Stimulated activated CD8-positive, alpha-beta memory T cell treated with anti-CD3 and anti-CD28 coated beads, Interleukin-4, amount 100 ng/mL, for 24 hours (primary cell): ENCODE data around the gene NT5DC4.

Source experiments
- DNase-seq: peaks from one replicate; pipeline ENCODE4 v3.0.0-alpha.2; 2020; ENCODE audit warnings: low read depth

The NT5DC4 gene

DNA sequence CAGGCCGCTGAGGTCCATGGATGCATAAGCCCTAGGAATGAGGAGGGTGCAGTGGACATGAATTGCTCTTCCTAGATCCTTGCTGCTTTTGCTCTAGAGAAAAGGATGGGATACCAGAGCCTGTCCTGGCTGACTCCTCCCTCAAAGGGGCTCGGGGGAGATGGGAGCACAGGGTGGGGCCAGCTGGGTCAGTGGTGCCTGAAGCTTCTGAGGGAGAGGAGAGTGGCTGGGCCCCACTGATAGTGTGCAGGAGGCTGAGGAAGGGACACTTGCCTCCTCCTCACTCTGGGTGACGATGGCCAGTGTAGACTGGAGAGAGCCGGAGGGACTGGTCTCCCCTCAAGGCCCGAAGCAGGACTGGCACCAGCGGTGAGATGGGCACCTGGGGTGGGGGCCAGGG lies at the start of gene NT5DC4:
NT5DC4 (plus strand) TSS at position 236 of the 400 bp plus-strand sequence; CDS start at position 296, 60 bp downstream.
- no peak for DNase-seq

DNA sequence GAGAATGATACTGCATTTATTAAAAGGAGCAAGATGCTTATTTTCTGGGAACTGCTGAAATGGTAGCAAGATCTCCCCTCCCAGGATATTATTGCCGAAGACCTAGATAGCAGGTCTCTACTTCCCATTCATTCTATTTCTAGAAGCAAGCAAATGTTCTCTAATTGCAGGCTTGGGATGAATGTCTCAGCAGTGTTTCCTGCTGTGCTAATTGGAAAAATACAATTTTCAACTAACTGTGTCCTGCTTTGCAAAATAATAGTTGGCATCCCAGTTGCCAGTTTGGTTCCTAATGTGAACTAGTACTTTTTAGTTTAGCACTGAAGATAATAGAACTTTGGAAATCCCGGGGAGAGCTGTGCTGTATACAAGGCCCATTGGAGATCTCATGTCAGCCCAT lies 49.0 kb upstream of the NT5DC4 start:
- DNase-seq, result no peak

DNA sequence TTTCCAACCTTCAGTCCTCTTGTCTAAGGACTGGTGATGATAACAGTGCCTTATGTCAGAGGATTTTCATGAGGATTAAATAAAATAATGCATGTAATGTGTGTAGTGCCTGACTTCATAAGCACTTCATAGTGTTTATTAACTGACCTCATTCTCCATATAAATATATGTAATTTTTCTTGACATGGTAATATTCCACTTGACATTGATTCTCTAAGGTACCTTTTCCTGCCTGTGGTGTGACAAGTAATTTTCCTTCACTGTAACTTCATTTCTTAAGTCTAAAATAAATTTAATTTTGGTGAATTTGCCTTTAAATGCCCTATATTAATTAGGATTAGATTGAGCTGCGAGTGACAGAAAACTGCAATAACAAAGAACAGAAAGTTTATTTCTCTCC lies 47.8 kb upstream of the NT5DC4 start:
- DNase-seq, result no peak

DNA sequence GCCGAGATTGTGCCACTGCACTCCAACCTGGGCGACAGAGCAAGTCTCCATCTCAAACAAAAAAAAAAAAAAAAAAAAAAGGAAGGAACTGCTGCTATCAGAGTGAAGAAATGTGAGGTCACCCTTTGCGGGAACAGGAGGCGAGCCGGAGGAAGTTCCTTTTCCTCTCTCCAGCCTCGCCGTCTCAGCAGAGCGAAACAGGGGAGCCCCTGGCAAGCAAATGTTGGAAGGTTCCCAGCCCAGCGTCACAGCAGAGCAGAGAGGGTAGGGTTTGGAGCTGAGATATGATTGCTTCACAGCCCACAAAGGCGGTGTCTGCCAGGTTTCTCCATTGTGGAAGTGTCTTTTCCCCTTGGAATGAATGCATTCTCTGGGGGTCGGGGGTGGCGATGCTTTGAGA lies 46.6 kb upstream of the NT5DC4 start:
- DNase-seq, result no peak

DNA sequence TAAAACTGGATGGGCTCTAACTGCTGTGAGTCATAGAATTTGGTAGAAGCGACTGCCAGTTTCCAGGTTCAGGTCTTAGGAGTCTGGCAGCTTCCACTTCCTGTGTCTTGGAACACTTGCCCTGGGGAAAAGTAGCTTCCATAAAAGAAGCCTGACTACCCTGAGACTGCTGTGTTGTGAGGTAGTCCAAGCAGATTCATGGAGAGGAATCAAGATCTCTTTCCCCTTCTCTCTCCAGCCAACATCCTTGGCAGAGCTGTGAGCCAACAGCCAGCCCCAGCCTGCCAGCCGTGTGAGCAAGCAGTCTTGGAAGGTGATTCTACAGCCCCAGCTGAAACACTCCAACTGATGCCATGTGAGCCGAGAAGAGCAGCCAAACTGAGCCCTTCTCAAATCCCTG lies 41.3 kb upstream of the NT5DC4 start:
- DNase-seq, result no peak

DNA sequence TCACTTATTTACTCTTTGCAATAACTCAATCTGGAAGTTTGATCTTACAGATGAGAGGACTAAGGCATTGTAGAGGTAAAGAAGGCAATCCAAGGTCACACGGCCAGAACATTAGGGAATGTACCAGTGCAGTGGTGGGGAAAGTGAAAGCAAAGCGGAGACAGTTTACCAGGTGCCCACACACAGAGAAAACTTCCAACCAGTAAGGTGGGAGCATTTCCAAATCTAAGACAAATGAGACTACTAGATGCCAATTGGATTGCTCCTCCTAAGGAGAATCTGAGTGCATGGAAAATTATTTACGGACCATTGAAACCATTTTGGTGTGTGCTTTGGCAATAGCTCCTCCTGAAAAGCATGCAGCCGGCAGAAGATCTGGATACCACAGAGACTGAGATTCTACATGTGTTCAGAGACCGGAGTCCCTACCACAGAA lies 40.1 kb upstream of the NT5DC4 start:
- no peak for DNase-seq

DNA sequence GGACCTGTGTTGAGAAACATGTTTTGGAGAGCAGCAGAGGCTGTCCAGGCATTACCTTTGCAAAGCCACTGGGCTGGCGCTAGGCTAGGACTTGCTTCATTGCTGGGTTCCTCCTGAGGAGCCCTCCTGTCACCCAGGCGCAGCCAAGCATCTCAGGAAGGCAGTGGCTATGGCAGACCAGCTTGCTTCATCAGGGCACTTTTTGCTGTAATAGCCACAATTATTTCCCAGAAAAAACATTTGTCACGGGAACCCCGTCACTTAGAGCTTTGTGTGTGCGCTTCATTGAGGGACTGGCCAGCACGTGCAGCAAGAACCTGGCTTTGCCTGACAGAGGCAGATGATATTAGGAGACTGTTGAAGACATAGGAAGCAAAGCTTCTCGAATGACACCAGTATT lies 38.7 kb upstream of the NT5DC4 start:
- DNase-seq, result no peak

DNA sequence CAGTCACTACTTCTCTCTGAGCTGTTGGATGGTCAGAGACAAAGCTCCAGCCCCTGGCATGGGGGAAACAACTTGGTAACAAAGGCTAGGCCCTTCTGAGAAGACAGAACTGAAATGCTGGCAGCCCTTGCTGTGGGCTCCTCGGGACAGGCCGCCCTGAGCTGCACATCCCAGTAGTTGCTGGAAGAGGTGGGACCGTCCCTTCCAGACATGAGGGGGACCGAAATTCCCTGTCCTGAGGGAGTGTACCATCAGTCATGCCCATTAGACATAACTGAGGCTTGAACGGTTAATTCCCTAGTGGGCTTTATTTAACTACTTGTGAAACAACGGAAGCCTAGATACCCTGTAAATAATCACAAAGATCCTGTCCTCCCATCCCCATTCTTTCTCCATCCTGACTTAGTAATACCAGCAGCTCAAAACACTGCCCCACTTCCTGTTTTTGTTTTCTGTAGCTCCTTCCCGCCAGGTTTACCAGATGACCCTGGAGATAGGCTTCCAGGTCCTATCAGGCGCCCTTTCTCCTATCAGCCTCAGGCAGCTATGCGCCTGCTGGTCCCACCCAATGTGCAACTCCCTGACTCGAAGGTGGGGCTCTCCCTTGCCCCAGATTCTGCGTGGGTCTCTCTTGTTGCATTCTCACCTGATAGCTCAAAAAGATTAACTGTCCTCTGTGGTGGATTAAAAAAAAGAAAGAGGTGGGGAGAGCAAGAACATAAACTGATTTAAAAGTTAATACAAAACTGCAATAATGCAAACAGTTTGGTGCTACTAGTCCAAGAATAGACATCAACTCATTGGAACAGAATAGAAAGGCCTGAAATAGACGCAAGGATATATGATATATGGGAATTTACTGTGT lies 37.0 kb upstream of the NT5DC4 start:
- no peak for DNase-seq

DNA sequence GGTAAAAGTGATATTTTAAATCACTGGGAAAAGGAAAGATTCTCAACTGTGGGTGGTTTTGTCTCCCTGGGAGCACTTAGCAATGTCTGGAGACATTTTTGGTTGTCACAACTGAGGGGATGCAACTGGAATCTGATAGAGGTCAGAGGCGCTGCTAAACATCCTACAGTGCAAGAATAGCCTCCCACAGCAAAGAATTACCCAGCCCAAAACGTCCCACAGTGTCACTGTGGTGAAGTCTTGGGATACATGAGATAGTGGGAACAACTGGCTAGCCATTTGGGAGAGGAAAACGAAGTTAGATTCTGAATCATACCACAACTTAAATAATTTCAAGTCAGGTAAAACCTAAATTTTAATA lies 36.4 kb upstream of the NT5DC4 start:
- DNase-seq, result no peak

DNA sequence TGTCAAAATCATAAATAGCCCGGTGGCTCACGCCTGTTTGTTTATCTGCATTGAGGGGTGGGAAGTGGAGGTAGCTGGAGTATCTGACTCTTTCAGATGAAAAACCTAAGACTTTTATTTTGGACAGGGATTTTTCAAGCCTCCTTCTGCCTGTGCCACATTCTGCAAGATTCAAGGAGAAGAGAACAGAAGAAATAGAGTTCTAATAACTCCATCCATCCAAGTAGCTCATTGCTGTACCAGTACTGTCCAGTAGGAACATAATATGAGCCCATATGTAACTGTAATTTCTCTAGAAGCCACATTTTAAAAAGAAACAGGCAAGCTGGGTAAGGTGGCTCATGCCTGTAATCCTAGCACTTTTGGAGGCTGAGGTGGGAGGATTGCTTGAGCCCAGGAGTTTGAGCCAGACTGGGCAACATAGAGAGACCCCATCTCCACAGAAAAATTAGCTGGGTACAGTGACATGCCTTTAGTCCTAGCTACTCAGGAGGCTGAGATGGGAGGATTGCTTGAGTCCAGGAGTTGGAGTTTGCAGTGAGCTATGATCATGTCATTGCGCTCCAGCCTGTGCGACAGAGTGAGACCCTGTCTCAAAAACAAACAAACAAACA lies 35.4 kb upstream of the NT5DC4 start:
- DNase-seq, result no peak

DNA sequence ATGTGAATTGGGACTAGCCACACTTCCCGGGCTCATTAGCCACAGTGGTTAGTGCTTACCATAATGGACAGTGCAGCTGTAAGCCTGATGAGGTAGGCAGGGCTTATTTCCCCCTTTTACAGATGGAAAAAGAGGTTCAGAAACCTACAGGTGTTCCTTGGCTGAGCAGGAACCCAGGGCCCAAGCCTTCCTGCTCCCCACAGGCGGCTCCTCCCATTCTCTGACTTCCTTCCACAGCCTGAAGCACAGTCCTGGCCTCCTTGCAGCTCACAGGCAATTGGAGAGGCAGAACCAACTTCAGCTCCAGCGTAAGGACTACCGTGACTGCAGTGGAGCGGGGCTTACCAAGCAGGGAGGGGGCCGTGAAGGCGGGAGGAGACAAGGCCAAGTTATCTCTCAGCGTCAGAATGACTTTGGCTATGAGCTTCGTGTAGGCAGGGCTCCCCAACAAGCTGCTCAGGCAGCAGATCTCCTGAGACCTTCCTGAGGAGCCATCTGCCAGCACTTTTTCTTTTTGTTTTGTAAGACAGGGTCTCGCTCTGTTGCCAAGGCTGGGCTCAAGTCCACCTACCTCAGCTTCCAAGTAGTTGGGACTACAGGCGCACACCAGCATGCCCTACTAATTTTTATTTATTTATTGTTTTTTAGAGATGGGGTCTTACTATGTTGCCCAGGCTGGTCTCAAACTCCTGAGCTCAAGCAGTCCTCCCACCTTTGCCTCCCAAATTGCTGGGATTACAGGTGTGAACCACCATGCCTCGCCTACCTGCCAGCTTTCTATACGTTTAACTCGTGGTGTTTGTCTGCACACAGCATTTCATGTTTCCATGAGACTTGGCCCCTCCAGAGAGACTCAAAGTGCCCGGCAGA lies 34.2 kb upstream of the NT5DC4 start:
- no peak for DNase-seq

DNA sequence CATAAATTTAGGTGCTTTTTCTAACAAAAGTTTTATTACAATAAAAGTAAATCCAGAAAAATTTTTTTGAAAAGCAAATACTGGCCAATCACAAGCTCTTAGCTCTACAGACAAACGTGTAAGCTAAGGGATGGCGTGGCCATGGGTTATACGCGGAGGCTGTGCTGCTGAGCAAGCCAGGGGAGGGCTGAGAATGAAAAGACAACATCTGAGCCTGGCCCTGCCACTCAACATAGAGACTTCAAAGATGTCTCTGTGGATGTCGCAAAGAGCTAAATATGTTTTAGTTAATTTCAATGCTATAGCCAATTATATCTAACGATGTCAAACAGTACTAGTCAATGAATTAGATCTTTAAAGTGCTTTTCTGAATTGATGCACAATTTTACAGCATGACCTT lies 33.3 kb upstream of the NT5DC4 start:
- DNase-seq, result no peak

DNA sequence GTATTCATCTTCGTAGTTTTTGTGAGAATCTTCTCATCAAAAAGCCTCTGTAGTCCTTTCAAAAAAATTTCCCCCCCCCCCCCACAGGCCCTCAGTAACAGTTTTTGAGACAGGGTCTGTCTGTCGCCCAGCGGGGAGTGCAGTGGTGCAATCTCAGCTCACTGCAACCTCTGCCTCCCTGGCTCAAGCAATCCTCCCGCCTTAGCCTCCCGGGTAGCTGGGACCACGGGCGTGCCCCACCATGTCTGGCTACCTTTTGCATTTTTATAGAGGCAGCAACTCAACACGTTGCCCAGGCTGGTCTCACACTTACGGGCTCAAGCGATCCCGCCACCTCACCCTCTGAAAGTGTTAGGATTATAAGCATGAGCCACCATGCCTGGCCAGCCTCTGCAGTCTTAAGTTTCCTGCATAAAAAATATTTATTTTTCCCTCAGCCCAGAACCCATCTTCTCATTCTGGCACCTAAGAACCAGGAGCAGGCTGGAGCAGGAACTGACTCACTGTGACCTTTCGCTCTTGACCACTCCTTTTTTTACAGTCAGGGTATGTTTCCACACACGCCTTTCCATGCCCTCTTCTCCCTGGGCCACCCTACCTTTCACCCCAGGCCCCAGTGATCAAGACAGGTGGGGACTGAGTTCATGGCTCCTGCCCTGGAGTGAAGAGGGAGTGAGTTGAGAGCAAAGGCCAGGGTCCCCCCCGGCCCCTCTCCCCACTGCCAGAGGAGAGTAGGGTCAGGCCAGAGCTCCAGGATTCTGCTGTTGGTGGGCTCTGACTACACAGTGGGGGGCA lies 32.5 kb upstream of the NT5DC4 start:
- DNase-seq, result no peak

DNA sequence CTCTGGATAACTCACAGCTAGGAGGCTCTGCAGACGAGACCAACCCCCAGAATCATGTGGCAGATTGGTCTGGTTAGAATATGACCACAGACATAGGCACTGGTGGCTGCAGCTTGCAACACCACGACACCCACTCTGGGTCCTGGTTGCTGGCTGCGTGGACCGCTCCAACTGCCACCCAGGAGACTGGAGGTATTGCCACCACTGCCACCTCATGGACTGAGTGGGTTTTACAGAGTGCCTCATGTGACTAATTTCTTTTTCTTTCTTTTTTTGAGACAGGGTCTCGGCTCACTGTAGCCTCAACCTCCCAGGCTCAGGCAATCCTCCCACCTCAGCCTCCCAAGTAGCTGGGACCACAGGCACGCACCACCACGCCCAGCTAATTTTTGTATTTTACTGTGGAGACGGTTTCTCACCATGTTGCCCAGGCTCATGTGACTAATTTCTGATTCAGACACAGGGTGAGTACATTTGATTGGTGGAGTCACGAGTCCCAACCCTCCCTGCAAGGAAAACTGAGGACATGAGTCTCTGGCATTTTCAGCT lies 29.9 kb upstream of the NT5DC4 start:
- DNase-seq, result peak; percentile 40

DNA sequence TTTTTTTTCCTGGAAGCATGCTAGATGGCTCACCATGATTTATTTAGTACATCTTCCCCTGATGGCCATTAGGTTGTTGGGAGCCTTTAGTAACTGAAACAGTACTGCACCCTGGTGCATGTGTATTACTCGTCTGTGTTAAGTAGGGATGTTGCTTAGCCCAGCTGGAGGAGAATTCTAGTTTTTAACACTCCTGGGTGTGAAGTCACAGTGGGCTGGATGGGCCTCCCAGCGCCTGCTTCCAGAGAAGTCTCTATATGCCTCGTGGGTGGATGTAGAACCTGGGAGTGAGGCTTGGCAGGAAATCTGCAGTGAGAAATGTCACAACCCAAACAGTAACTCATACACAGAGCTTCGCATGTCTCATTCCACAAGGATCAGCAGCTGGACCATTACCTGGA lies 28.9 kb upstream of the NT5DC4 start:
- no peak for DNase-seq

DNA sequence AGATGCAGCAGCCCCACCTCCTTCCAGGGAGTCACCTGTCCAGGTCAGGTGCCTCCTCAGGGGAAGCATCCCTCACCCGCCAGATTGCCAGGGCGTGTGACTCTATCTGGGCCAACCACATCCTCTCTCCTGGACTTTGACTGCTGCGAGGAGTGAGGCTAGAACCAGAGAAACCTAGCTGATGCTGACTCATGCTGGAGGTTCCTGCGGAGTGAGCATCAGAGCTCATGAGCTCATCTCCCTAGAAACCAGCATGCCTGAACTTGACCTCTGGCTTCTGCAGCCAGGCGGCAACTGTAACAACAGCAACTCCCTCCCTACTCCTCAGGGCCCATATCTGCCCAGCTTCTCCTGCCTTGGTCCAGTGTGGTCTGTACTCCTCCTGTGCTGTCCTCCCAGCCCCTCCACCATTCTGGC lies 28.3 kb upstream of the NT5DC4 start:
- DNase-seq, result peak; percentile 31

DNA sequence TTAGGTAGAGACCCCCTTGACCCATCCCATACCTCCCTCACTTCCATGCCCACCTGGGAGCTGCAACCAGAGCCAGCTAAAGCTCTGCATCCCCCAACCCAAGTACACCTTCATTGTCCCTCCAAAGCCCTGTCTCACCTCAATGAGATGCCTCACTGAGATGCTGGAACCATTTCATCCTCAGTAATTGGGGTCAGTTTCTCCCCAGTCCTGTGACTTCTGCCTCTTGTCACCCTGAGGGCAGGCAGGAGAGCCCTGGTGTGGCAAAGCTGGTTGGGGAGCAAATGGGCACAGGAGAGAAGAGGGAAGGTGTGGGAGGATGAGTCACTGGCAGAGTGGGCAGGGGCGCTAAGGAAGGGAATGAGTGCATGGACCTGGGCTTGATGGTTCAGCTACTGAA lies 27.9 kb upstream of the NT5DC4 start:
- DNase-seq, result no peak

DNA sequence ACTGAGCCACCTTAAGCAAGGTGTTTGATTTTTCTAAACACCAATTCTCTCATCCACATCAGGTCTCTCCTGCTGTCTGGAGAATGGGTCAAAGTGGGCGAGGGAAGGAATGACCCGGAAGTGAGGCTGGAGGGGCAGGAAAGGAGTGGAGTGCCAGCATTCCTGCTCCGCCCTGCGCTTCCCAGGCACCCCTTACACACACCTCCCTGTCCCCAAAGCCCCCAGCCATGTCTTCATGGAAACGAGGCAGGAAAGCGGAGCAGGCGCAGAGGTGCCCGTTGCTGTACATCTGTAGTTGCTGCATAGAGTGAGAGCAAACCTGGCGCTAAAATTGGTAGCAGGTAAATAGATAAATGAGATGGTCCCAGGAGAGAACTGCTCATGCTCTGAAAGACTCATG lies 27.2 kb upstream of the NT5DC4 start:
- DNase-seq, result no peak

DNA sequence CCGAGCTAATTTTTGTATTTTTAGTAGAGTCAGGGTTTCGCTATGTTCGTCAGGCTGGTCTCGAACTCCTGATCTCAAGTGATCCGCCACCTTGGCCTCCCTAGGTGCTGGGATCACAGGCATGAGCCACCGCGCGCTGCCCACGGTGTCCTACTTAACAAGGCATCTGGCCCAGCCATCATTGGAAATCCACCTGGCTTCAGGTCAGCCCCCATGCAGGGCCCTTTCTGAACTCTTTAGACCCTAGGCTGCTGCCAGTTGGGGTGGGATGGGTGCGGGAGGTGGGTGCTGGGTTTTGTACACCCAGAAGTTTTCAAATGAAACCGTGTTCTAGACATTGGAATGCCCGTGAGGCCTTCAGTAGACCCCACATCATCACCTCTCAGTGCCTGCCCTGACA lies 26.6 kb upstream of the NT5DC4 start:
- no peak for DNase-seq

DNA sequence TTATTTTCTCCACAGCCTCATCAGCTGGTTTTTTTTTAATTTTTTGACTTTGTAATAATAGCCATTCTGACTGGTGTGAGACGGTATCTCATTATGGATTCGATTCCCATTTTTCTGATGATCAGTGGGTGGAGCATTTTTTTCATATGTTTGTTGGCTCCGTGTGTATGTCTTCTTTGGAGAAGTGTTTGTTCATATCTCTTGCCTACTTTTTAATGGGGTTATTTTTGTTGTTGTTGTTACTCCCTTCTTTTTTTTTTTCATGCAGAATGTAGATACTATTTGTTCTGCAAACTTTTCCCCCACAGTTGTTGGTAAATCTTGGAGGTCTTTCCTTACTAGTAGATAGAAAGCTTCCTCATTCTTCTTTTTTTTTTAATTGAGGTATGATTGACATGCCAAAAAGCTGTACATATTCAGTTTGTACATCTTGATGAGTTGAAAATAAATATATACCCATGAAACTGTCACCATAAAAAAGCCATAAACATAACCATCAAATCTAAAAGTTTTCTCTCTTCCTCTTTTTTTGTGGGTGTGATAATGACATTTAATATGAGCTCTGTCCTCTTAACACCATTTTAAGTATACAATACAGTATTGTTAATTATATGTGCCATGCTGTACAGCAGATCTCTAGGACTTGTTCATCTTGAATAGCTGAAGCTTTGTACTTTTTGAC lies 21.8 kb upstream of the NT5DC4 start:
- DNase-seq, result no peak
